C4-2B (cell line): ENCODE results near the gene SIVA1.

Source experiments
- ZFX ChIP-seq: fragments of 450-650 bp; IDR thresholded peaks from 2 replicates; pipeline ENCODE4 v1.6.1; 2017
- TF ChIP-seq, protein P1 (sequence below): fragments of 450-650 bp; conservative IDR thresholded peaks from 2 replicates; pipeline ENCODE4 v1.5.1; 2017; ENCODE audit warnings: mild to moderate bottlenecking

DNA sequence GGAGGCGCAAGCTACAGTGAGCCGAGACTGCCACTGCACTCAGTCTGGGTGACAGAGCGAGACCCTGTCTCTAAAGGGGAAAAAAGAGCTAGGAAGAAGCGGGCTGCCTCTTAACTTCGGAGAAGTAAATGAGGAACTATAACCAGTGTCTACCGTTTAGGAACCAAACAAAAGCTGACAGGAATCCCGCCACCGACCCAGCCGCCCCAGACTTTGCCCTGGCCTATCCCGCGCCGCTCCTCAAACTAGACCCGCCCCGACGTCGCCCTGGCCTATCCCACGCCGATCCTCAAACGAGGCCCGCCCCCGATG, 568 bp upstream of the SIVA1 start:
- TF ChIP-seq, protein P1, sequence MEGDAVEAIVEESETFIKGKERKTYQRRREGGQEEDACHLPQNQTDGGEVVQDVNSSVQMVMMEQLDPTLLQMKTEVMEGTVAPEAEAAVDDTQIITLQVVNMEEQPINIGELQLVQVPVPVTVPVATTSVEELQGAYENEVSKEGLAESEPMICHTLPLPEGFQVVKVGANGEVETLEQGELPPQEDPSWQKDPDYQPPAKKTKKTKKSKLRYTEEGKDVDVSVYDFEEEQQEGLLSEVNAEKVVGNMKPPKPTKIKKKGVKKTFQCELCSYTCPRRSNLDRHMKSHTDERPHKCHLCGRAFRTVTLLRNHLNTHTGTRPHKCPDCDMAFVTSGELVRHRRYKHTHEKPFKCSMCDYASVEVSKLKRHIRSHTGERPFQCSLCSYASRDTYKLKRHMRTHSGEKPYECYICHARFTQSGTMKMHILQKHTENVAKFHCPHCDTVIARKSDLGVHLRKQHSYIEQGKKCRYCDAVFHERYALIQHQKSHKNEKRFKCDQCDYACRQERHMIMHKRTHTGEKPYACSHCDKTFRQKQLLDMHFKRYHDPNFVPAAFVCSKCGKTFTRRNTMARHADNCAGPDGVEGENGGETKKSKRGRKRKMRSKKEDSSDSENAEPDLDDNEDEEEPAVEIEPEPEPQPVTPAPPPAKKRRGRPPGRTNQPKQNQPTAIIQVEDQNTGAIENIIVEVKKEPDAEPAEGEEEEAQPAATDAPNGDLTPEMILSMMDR, result no peak
- no peak for TF ChIP-seq ZFX
